ENCODE results near the gene WFDC6.

GRCh38 chr20:45484676-45485075 lies 54.6 kb downstream of the WFDC6 start:
- no peak for TF ChIP-seq POLR2A (IDR thresholded peaks at IDR 0.05)
- TF ChIP-seq CTCF (IDR thresholded peaks at IDR 0.05) = no peak
- TF ChIP-seq POLR2AphosphoS5 (IDR thresholded peaks at IDR 0.05) = no peak

Measured in prostate gland (tissue), 2 donors.